MM.1S (cell line): Measurements from ENCODE around the gene RNF130.

ENCODE experiments used
- EZH2 ChIP-seq: fragments of 300-600 bp; sonication (generic); optimal IDR thresholded peaks from 2 replicates; pipeline ENCODE3; 2017; ENCODE audit warnings: low read depth, mild to moderate bottlenecking, antibody characterized with exemption, low read length, mixed read lengths
- EZH2phosphoT487 ChIP-seq: fragments of 300-600 bp; sonication (generic); IDR thresholded peaks from 2 replicates; pipeline ENCODE4 v1.6.1; 2018; ENCODE audit warnings: antibody characterized with exemption, low read length
- TF ChIP-seq, protein P1 (sequence below): fragments of 300-600 bp; sonication (generic); IDR thresholded peaks from 2 replicates; pipeline ENCODE4 v1.5.1; 2016; ENCODE audit warnings: antibody characterized with exemption, low read length, mixed read lengths

DNA sequence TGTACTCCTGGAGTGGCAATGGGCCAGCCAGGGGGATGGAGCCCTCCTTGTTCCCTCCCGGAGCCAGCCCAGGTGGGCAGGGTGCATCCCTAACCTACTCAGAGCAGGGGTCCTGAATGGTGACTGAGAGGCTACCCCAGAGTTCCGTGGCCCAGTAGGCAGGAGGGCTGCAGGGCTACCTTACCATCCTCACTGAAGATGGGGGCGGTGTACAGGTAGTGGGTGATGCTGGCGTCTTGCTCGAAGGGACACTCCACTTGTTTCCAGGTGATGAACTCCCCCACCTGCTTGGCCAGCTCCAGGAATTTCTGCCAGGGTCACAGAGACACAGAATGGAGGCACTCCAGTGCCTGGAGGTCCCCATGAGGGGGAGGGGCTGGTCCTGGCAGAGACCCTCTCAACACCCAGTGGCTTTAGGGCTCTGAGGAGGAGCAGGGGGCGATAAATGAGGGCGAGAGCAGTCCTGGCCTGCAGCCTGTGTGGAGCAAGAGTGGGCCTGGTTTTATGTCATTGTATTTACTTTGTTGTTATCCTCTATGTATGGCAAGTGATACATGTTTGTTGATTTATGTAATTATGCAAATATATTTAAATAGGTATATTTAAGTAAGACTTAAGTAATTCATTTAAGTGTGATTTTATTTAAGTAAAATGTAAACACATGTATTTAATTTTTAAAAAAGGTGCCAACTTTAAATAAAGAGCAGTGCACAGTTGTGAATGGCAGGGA is 39.9 kb upstream of the RNF130 start:
- TF ChIP-seq, protein P1, sequence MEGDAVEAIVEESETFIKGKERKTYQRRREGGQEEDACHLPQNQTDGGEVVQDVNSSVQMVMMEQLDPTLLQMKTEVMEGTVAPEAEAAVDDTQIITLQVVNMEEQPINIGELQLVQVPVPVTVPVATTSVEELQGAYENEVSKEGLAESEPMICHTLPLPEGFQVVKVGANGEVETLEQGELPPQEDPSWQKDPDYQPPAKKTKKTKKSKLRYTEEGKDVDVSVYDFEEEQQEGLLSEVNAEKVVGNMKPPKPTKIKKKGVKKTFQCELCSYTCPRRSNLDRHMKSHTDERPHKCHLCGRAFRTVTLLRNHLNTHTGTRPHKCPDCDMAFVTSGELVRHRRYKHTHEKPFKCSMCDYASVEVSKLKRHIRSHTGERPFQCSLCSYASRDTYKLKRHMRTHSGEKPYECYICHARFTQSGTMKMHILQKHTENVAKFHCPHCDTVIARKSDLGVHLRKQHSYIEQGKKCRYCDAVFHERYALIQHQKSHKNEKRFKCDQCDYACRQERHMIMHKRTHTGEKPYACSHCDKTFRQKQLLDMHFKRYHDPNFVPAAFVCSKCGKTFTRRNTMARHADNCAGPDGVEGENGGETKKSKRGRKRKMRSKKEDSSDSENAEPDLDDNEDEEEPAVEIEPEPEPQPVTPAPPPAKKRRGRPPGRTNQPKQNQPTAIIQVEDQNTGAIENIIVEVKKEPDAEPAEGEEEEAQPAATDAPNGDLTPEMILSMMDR = no peak
- TF ChIP-seq EZH2 = no peak
- no peak for TF ChIP-seq EZH2phosphoT487
